Testis (tissue), 3 donors: Measurements from ENCODE around the gene CDH2. TPM values are rescaled to one million over a fixed set of nuclear protein-coding genes. Genes with fewer than 3 reads are reported as not detected.

ENCODE experiments used
- DNase-seq: peaks from one replicate; pipeline ENCODE4 v3.0.0-alpha.2; 2019
- H3K27ac ChIP-seq, 2 donors: fragments of 200-600 bp; sonication (generic); one replicate each; pipeline ENCODE4 v1.5.1; 2019
- H3K27me3 ChIP-seq: fragments of 200-600 bp; sonication (generic); one replicate; pipeline ENCODE4 v1.5.1; 2019
- H3K36me3 ChIP-seq: fragments of 200-600 bp; sonication (generic); one replicate; pipeline ENCODE4 v1.5.1; 2017; ENCODE audit warnings: low read depth; ENCODE audit errors: missing control alignments
- H3K4me1 ChIP-seq: fragments of 200-600 bp; sonication (generic); one replicate; pipeline ENCODE4 v1.5.1; 2019
- H3K4me3 ChIP-seq, 2 donors: fragments of 200-600 bp; sonication (generic); one replicate each; pipeline ENCODE4 v1.5.1; 2017 to 2019
- H3K9me3 ChIP-seq: fragments of 200-600 bp; sonication (generic); one replicate; pipeline ENCODE4 v1.5.1; 2017
- CTCF ChIP-seq, 3 experiments: fragments of 450-650 bp in 2 of 3; fragments of 200-600 bp in 1 of 3; sonication (generic) in 1 of 3; IDR thresholded peaks; one replicate each; pipeline ENCODE4 v1.5.1; 2016 to 2019; ENCODE audit warnings: antibody characterized with exemption in 3 of 3, mild to moderate bottlenecking in 2 of 3, moderate library complexity in 1 of 3
- POLR2A ChIP-seq: fragments of 450-650 bp; IDR thresholded peaks from one replicate; pipeline ENCODE4 v1.6.1; 2017; ENCODE audit warnings: antibody characterized with exemption, mild to moderate bottlenecking, moderate library complexity
- WGBS, 2 donors: methylation state at CpG; one replicate each; pipeline ENCODE4 v1.1.5; 2018; 5-methylcytosine and 5-hydroxymethylcytosine counted together
- intact Hi-C: fragments of 100-400 bp; cut with DNase I; formaldehyde crosslinking; loops from one replicate; pipeline ENCODE4 v1.15.1; 2023; ENCODE audit warnings: low total_unique reads
- polyA plus RNA-seq: library from polyadenylated mRNA; stranded (reverse); fragments of 350-450 nt; fragmentation: Illumina TruSeq; extraction: RNeasy Lipid Tissue Mini Kit (QIAGEN cat#74804); gene quantifications from one replicate; pipeline ENCODE4 v1.2.3, GENCODE V29; 2014; ENCODE audit warnings: low read depth, low replicate concordance; ENCODE audit not compliant: insufficient read depth
- total RNA-seq, 2 donors: library from RNA; depleted of rRNA; stranded (reverse); fragments of >200 nt; gene quantifications; one replicate each; pipeline ENCODE4 v1.2.3, GENCODE V29; 2016

CDH2 gene
- total and polyA plus RNA-seq, 3 donors from 2014 or later = 98.6 to 165 (median 128) TPM

- TF ChIP-seq CTCF (IDR thresholded peaks at IDR 0.05) (no peak), POLR2A (no peak)
- Histone ChIP-seq H3K4me3 (no peak overlapping the region), H3K9me3 (no peaks in the 10 kb centered on the region), H3K4me1 (no peaks in the 10 kb centered on the region), H3K27me3 (no peaks in the 10 kb centered on the region), H3K36me3 (no peaks in the 10 kb centered on the region), H3K27ac (no peak overlapping the region)
- 58 to 59% methylated on average over 1 of the region's 1 CpG for WGBS, 2 donors
- no peak for DNase-seq
- intact Hi-C loops = no loop called here
Measured at GRCh38 chr18:28004606-28005005, 172.3 kb downstream of the CDH2 start.

GRCh38 chr18:28003451-28003850 lies 173.5 kb downstream of the CDH2 start:
- TF ChIP-seq POLR2A (no peak), CTCF (IDR thresholded peaks at IDR 0.05) (no peak)
- H3K9me3 ChIP-seq = no peaks in the 10 kb centered on the region
- H3K36me3 ChIP-seq = no peaks in the 10 kb centered on the region
- intact Hi-C loops = no loop called here
- no peaks in the 10 kb centered on the region for H3K4me1 ChIP-seq
- no peaks in the 10 kb centered on the region for H3K27me3 ChIP-seq
- H3K4me3 ChIP-seq = no peak overlapping the region
- WGBS, 2 donors = 69 to 71% methylated on average over 5 of the region's 5 CpGs
- no peak for DNase-seq
- no peak overlapping the region for H3K27ac ChIP-seq

GRCh38 chr18:28002841-28003240 lies 174.1 kb downstream of the CDH2 start:
- no peak for TF ChIP-seq CTCF (IDR thresholded peaks at IDR 0.05)
- TF ChIP-seq POLR2A = no peak
- Histone ChIP-seq H3K9me3 (no peaks in the 10 kb centered on the region), H3K27me3 (no peaks in the 10 kb centered on the region), H3K4me1 (no peaks in the 10 kb centered on the region), H3K27ac (no peak overlapping the region), H3K36me3 (no peaks in the 10 kb centered on the region), H3K4me3 (no peak overlapping the region)
- DNase-seq = no peak
- intact Hi-C loops = no loop called here
- WGBS, 2 donors = 88 to 89% methylated on average over 5 of the region's 5 CpGs

GRCh38 chr18:27996801-27997272 lies 180.1 kb downstream of the CDH2 start:
- TF ChIP-seq POLR2A (no peak), CTCF (IDR thresholded peaks at IDR 0.05) (no peak)
- intact Hi-C loops = no loop called here
- H3K4me1 ChIP-seq = no peaks in the 10 kb centered on the region
- no peak overlapping the region for H3K4me3 ChIP-seq
- DNase-seq = no peak
- no peaks in the 10 kb centered on the region for H3K9me3 ChIP-seq
- H3K36me3 ChIP-seq = no peaks in the 10 kb centered on the region
- 93 to 95% methylated on average over 3 of the region's 3 CpGs for WGBS, 2 donors
- no peaks in the 10 kb centered on the region for H3K27me3 ChIP-seq
- H3K27ac ChIP-seq = no peak overlapping the region

GRCh38 chr18:27995770-27996502 lies 181.0 kb downstream of the CDH2 start:
- H3K4me3 ChIP-seq = no peak overlapping the region
- H3K27ac ChIP-seq = no peak overlapping the region
- WGBS, 2 donors = 91 to 97% methylated on average over 6 of the region's 6 CpGs
- no peaks in the 10 kb centered on the region for H3K4me1 ChIP-seq
- DNase-seq = no peak
- intact Hi-C loops = no loop called here
- no peaks in the 10 kb centered on the region for H3K27me3 ChIP-seq
- H3K9me3 ChIP-seq = no peaks in the 10 kb centered on the region
- TF ChIP-seq CTCF (IDR thresholded peaks at IDR 0.05) = no peak
- no peak for TF ChIP-seq POLR2A
- H3K36me3 ChIP-seq = no peaks in the 10 kb centered on the region
